IMR-90 (cell line): ENCODE measurements around the gene TFB1M. TPM values are rescaled to one million over a fixed set of nuclear protein-coding genes. Genes with fewer than 3 reads are reported as not detected.

Experiments used
- ATAC-seq: fragments of 200-7000 bp; cut with Tn5 transposase; 2 replicates; pipeline ENCODE4 v1.9.1; 2020; ENCODE audit warnings: low read depth, mild to moderate bottlenecking, moderate library complexity
- BruUV-seq: library from RNA; stranded (reverse); fragments of 400-500 nt; replicated peaks from 2 replicates; lab custom pipeline; 2021; lab: Mats Ljungman, UMichigan
- CTCF ChIA-PET: fragments of 300-600 bp; formaldehyde crosslinking; extraction: SDS; loops from one replicate; lab custom pipeline; 2021; ENCODE audit warnings: antibody characterized with exemption; lab: Yijun Ruan, JAX
- POLR2A ChIA-PET: fragments of 300-600 bp; sonication (Branson Sonifier 250); formaldehyde crosslinking; loops from one replicate; lab custom pipeline; 2022; ENCODE audit warnings: antibody characterized with exemption; ENCODE audit not compliant: unreplicated experiment; lab: Charles Lee
- DNase-seq: peaks from one replicate; pipeline ENCODE4 v3.0.0; 2013
- H2AFZ ChIP-seq: replicated peaks from 2 replicates; pipeline ENCODE3; 2013; ENCODE audit warnings: low read length, mild to moderate bottlenecking; ENCODE audit not compliant: poor library complexity
- H2AK5ac ChIP-seq: 2 replicates; pipeline ENCODE4 v1.6.1; 2013; ENCODE audit warnings: low read depth, low read length, inconsistent platforms
- H2AK9ac ChIP-seq: replicated peaks from 2 replicates; pipeline ENCODE3; 2013; ENCODE audit warnings: mild to moderate bottlenecking, low read depth, low read length, moderate library complexity; ENCODE audit not compliant: poor library complexity
- H2BK120ac ChIP-seq: 2 replicates; pipeline ENCODE4 v1.6.1; 2013; ENCODE audit warnings: low read depth, low read length, inconsistent platforms
- H2BK15ac ChIP-seq: 3 replicates; pipeline ENCODE4 v1.6.1; 2013; ENCODE audit warnings: low read depth, low read length, inconsistent platforms
- H2BK20ac ChIP-seq: 2 replicates; pipeline ENCODE4 v1.6.1; 2013; ENCODE audit warnings: low read depth, mild to moderate bottlenecking, inconsistent platforms, low read length, moderate library complexity
- H2BK5ac ChIP-seq: 2 replicates; pipeline ENCODE4 v1.6.1; 2013; ENCODE audit warnings: mild to moderate bottlenecking, low read depth, low read length, inconsistent platforms; ENCODE audit not compliant: poor library complexity, severe bottlenecking
- H3K14ac ChIP-seq: replicated peaks from 2 replicates; pipeline ENCODE4 v1.6.1; 2013; ENCODE audit warnings: low read depth, low read length, inconsistent platforms
- H3K18ac ChIP-seq: 2 replicates; pipeline ENCODE4 v1.6.1; 2013; ENCODE audit warnings: low read depth, low read length, control low read depth
- H3K23ac ChIP-seq: 2 replicates; pipeline ENCODE4 v1.6.1; 2013; ENCODE audit warnings: low read depth, low read length, inconsistent platforms
- H3K27ac ChIP-seq: 2 replicates; pipeline ENCODE4 v1.5.1; 2013; ENCODE audit warnings: mild to moderate bottlenecking, control low read depth, low read length; ENCODE audit not compliant: insufficient read depth
- H3K27me3 ChIP-seq: 2 replicates; pipeline ENCODE4 v1.6.1; 2013; ENCODE audit warnings: low read length; ENCODE audit not compliant: control insufficient read depth, insufficient read depth
- H3K36me3 ChIP-seq: 2 replicates; pipeline ENCODE4 v1.6.1; 2013; ENCODE audit warnings: low read length, mixed read lengths; ENCODE audit not compliant: control insufficient read depth, insufficient read depth
- H3K4ac ChIP-seq: 2 replicates; pipeline ENCODE4 v1.6.1; 2013; ENCODE audit warnings: low read depth, low read length, inconsistent platforms
- H3K4me1 ChIP-seq: 2 replicates; pipeline ENCODE4 v1.6.1; 2013; ENCODE audit warnings: low read length, mixed read lengths; ENCODE audit not compliant: control insufficient read depth, insufficient read depth
- H3K4me2 ChIP-seq: 2 replicates; pipeline ENCODE4 v1.6.1; 2013; ENCODE audit warnings: low read depth, mild to moderate bottlenecking, control low read depth, low read length, moderate library complexity
- H3K4me3 ChIP-seq: 2 replicates; pipeline ENCODE4 v1.5.1; 2013; ENCODE audit warnings: low read depth, mild to moderate bottlenecking, control low read depth, low read length, moderate library complexity; ENCODE audit not compliant: insufficient read depth
- H3K56ac ChIP-seq: 2 replicates; pipeline ENCODE4 v1.6.1; 2013; ENCODE audit warnings: low read length, inconsistent platforms; ENCODE audit not compliant: insufficient read depth; ENCODE audit errors: extremely low read depth
- H3K79me1 ChIP-seq, 2 experiments: 2 replicates each; pipeline ENCODE4 v1.6.1; 2013; ENCODE audit warnings: low read length in 2 of 2, inconsistent platforms in 1 of 2, low read depth in 1 of 2
- H3K9ac ChIP-seq: 2 replicates; pipeline ENCODE4 v1.6.1; 2013; ENCODE audit warnings: low read depth, low read length, control low read depth
- H3K9me1 ChIP-seq: 2 replicates; pipeline ENCODE4 v1.6.1; 2013; ENCODE audit warnings: low read length, inconsistent platforms; ENCODE audit not compliant: insufficient read depth
- H3K9me3 ChIP-seq: 2 replicates; pipeline ENCODE4 v1.6.1; 2013; ENCODE audit warnings: low read length; ENCODE audit not compliant: control insufficient read depth, insufficient read depth
- H4K20me1 ChIP-seq: 2 replicates; pipeline ENCODE4 v1.6.1; 2013; ENCODE audit warnings: low read length, inconsistent platforms; ENCODE audit not compliant: insufficient read depth
- H4K5ac ChIP-seq: 2 replicates; pipeline ENCODE4 v1.6.1; 2013; ENCODE audit warnings: mild to moderate bottlenecking, low read depth, low read length, control low read depth
- H4K8ac ChIP-seq, 2 experiments: 2 replicates each; pipeline ENCODE4 v1.6.1; 2013; ENCODE audit warnings: low read depth in 2 of 2, low read length in 2 of 2, control low read depth in 1 of 2, inconsistent platforms in 1 of 2
- H4K91ac ChIP-seq: 2 replicates; pipeline ENCODE4 v1.6.1; 2013; ENCODE audit warnings: low read depth, low read length, inconsistent platforms; ENCODE audit not compliant: insufficient read depth
- BHLHE40 ChIP-seq: fragments of 150-350 bp; IDR thresholded peaks from 2 replicates; pipeline ENCODE4 v1.6.1; 2016; ENCODE audit warnings: mild to moderate bottlenecking, low read depth, low read length
- CEBPB ChIP-seq: IDR thresholded peaks from 2 replicates; pipeline ENCODE4 v1.6.1; 2012; ENCODE audit warnings: low read depth, low read length, improper control_type of control experiment
- CHD1 ChIP-seq: IDR thresholded peaks from 2 replicates; pipeline ENCODE4 v1.6.1; 2012; ENCODE audit warnings: low read depth, low read length, improper control_type of control experiment
- FOS ChIP-seq: fragments of 150-350 bp; IDR thresholded peaks from 2 replicates; pipeline ENCODE4 v1.6.1; 2016; ENCODE audit warnings: low read depth, low read length
- MAFK ChIP-seq: IDR thresholded peaks from 2 replicates; pipeline ENCODE4 v1.6.1; 2012; ENCODE audit warnings: low read depth, low read length, improper control_type of control experiment
- MAZ ChIP-seq: IDR thresholded peaks from 2 replicates; pipeline ENCODE4 v1.6.1; 2012; ENCODE audit warnings: low read depth, mild to moderate bottlenecking, low read length, improper control_type of control experiment, moderate library complexity, borderline replicate concordance
- MXI1 ChIP-seq: IDR thresholded peaks from 2 replicates; pipeline ENCODE4 v1.6.1; 2012; ENCODE audit warnings: low read depth, mild to moderate bottlenecking, low read length, moderate library complexity, borderline replicate concordance
- NFE2L2 ChIP-seq: fragments of 150-350 bp; IDR thresholded peaks from 2 replicates; pipeline ENCODE4 v1.6.1; 2016; ENCODE audit warnings: low read depth, mild to moderate bottlenecking, low read length
- POLR2A ChIP-seq: IDR thresholded peaks from 2 replicates; pipeline ENCODE4 v1.6.1; 2012; ENCODE audit warnings: mild to moderate bottlenecking, low read depth, low read length
- RAD21 ChIP-seq: IDR thresholded peaks from 2 replicates; pipeline ENCODE4 v1.6.1; 2012; ENCODE audit warnings: low read length, improper control_type of control experiment
- RCOR1 ChIP-seq: IDR thresholded peaks from 2 replicates; pipeline ENCODE4 v1.6.1; 2012; ENCODE audit warnings: mild to moderate bottlenecking, low read length, improper control_type of control experiment; ENCODE audit not compliant: insufficient replicate concordance
- RFX5 ChIP-seq: IDR thresholded peaks from 2 replicates; pipeline ENCODE4 v1.8.0; 2012; ENCODE audit warnings: low read depth, mild to moderate bottlenecking, low read length, moderate library complexity
- SMC3 ChIP-seq: fragments of 150-350 bp; IDR thresholded peaks from 2 replicates; pipeline ENCODE4 v1.6.1; 2016; ENCODE audit warnings: low read depth, mild to moderate bottlenecking, antibody characterized with exemption, low read length, moderate library complexity
- WGBS, 2 experiments: methylation state at CpG; one replicate each; pipeline versions ENCODE4 v1.1.5 to v1.1.7; 2013; ENCODE audit warnings: missing lambda C conversion rate in 2 of 2; ENCODE audit not compliant: insufficient read length in 1 of 2; ENCODE audit errors: extremely low coverage in 2 of 2; 5-methylcytosine and 5-hydroxymethylcytosine counted together
- dilution Hi-C: fragments of 300-500 bp; cut with HindIII; formaldehyde crosslinking; loops from one replicate; pipeline ENCODE4 v1.14.3; 2018; ENCODE audit warnings: low sequenced_read_pairs; ENCODE audit not compliant: unreplicated experiment
- in situ Hi-C: fragments of 300-500 bp; cut with MboI; formaldehyde crosslinking; loops from 3 replicates; pipeline ENCODE4 v1.14.3; 2019; ENCODE audit warnings: low sequenced_read_pairs, inconsistent platforms, mixed read lengths
- intact Hi-C: fragments of 100-400 bp; cut with micrococcal nuclease; formaldehyde crosslinking; loops from 2 replicates; pipeline ENCODE4 v1.10.0; 2022
- polyA plus RNA-seq, 3 experiments: library from polyadenylated mRNA; depleted of rRNA; stranded (reverse); fragments of >200 nt; gene quantifications; 2 replicates each; pipeline ENCODE4 v1.2.3, GENCODE V29; 2012; ENCODE audit warnings: low replicate concordance in 1 of 3
- total RNA-seq: library from RNA; depleted of rRNA; stranded (reverse); fragments of >200 nt; gene quantifications from 2 replicates; pipeline ENCODE4 v1.2.3, GENCODE V29; 2012
- TF ChIP-seq, protein P1 (sequence below): fragments of 150-350 bp; IDR thresholded peaks from 2 replicates; pipeline ENCODE4 v1.6.1; 2016; ENCODE audit warnings: low read depth, mild to moderate bottlenecking, low read length, moderate library complexity, borderline replicate concordance
- TF ChIP-seq, protein P2 (sequence below): conservative IDR thresholded peaks from 2 replicates; pipeline ENCODE4 v1.5.1; 2012; ENCODE audit warnings: mild to moderate bottlenecking, low read depth, low read length, improper control_type of control experiment
- TF ChIP-seq, protein P3 (sequence below): fragments of 150-350 bp; IDR thresholded peaks from 2 replicates; pipeline ENCODE4 v1.6.1; 2017; ENCODE audit warnings: mild to moderate bottlenecking, antibody characterized with exemption, low read length, low read depth

TFB1M gene
- total and polyA plus RNA-seq, 2 of the 4 experiments (the other 2 are of a cell fraction) = 18.1 to 22.4 TPM

DNA sequence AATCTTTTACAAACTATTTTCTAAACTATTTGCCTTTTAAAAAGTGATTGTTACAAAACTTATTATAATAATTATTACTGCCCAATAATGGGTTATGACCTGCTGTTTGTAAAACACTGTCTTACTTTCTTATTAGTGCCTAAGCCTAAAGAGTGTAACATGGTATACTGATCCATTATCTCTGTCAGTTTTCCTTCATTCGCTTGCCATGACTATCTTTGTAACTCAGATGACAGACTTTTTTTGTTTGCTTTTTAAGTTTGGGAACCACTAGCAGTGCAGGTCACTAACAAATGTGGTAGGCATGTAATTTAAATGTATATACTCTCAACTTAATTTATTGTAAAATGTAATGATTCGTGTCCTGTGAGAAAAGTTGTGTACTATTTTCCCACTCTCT lies 9.9 kb upstream of the TFB1M start:
- in situ Hi-C loops = loop anchor here (10.0 kb wide), 1 partner anchor 201 kb away; no protein-coding TSS in a partner anchor
- no peak for ATAC-seq
- dilution Hi-C loops = no loop called here

More for the DNA sequence above, 9.9 kb upstream of the TFB1M start:
- Histone ChIP-seq H3K9me3 (no peaks in the 10 kb centered on the region), H4K5ac (no peak overlapping the region), H3K9ac (no peak overlapping the region), H3K4ac (no peak overlapping the region), H3K4me1 (peaks cover 7% of the 10 kb centered on the region; the same call in 1 of the 2 replicates), H3K36me3 (no peaks in the 10 kb centered on the region), H2AFZ (no peak overlapping the region), H3K14ac (no peak overlapping the region), H3K18ac (no peak overlapping the region), H3K4me3 (no peak overlapping the region), H3K27ac (no peak overlapping the region), H3K56ac (no peak overlapping the region), H3K4me2 (no peak overlapping the region), H4K8ac (no peak overlapping the region), H3K23ac (no peak overlapping the region), H2AK9ac (no peak overlapping the region), H2BK5ac (no peak overlapping the region), H2BK120ac (no peak overlapping the region), H3K79me1 (no peaks in the 10 kb centered on the region), H4K91ac (no peak overlapping the region), H2BK20ac (no peak overlapping the region), H2BK15ac (no peak overlapping the region), H4K20me1 (no peaks in the 10 kb centered on the region), H3K9me1 (0 out of 2 replicates have a peak, but pooled peaks cover 3% of the 10 kb centered on the region), H2AK5ac (no peak overlapping the region), H3K27me3 (no peaks in the 10 kb centered on the region)
- DNase-seq = no peak
- ChIA-PET CTCF (no interaction called here), POLR2A (no interaction called here)
- no TSS peak for BruUV-seq
- intact Hi-C loops = loop anchor here (10.0 kb wide), 4 partner anchors 561 to 1701 kb away; no protein-coding TSS in a partner anchor
- WGBS, 2 experiments = no CpG with 5 or more reads among the region's 2 CpGs
- TF ChIP-seq RCOR1 (no peak), POLR2A (no peak), BHLHE40 (no peak), CHD1 (no peak), RFX5 (no peak), FOS (no peak), MAZ (no peak), MAFK (no peak), NFE2L2 (no peak), MXI1 (no peak), RAD21 (no peak), SMC3 (no peak), CEBPB (no peak)
- TF ChIP-seq, protein P1, sequence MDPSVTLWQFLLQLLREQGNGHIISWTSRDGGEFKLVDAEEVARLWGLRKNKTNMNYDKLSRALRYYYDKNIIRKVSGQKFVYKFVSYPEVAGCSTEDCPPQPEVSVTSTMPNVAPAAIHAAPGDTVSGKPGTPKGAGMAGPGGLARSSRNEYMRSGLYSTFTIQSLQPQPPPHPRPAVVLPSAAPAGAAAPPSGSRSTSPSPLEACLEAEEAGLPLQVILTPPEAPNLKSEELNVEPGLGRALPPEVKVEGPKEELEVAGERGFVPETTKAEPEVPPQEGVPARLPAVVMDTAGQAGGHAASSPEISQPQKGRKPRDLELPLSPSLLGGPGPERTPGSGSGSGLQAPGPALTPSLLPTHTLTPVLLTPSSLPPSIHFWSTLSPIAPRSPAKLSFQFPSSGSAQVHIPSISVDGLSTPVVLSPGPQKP = no peak
- TF ChIP-seq, protein P2, sequence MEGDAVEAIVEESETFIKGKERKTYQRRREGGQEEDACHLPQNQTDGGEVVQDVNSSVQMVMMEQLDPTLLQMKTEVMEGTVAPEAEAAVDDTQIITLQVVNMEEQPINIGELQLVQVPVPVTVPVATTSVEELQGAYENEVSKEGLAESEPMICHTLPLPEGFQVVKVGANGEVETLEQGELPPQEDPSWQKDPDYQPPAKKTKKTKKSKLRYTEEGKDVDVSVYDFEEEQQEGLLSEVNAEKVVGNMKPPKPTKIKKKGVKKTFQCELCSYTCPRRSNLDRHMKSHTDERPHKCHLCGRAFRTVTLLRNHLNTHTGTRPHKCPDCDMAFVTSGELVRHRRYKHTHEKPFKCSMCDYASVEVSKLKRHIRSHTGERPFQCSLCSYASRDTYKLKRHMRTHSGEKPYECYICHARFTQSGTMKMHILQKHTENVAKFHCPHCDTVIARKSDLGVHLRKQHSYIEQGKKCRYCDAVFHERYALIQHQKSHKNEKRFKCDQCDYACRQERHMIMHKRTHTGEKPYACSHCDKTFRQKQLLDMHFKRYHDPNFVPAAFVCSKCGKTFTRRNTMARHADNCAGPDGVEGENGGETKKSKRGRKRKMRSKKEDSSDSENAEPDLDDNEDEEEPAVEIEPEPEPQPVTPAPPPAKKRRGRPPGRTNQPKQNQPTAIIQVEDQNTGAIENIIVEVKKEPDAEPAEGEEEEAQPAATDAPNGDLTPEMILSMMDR = no peak
- TF ChIP-seq, protein P3, sequence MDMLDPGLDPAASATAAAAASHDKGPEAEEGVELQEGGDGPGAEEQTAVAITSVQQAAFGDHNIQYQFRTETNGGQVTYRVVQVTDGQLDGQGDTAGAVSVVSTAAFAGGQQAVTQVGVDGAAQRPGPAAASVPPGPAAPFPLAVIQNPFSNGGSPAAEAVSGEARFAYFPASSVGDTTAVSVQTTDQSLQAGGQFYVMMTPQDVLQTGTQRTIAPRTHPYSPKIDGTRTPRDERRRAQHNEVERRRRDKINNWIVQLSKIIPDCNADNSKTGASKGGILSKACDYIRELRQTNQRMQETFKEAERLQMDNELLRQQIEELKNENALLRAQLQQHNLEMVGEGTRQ = no peak
